Esophagus squamous epithelium (tissue), 5 donors: ENCODE measurements around the gene ACTN2. TPM values are rescaled to one million over a fixed set of nuclear protein-coding genes. Genes with fewer than 3 reads are reported as not detected.

Source experiments
- DNase-seq: peaks from one replicate; lab custom pipeline; 2025; lab: John Stamatoyannopoulos, UW
- H3K27ac ChIP-seq, 4 donors: fragments of 200-600 bp; sonication (generic); one replicate each; pipeline ENCODE4 v1.5.1; 2016 to 2019; ENCODE audit warnings: mild to moderate bottlenecking in 1 of 4
- H3K27me3 ChIP-seq, 4 donors: fragments of 200-600 bp; sonication (generic); 1 replicate in 3 of 4; 2 replicates in 1 of 4; pipeline versions ENCODE4 v1.5.1 to v1.6.0; 2017 to 2021; ENCODE audit warnings: antibody characterized with exemption in 1 of 4
- H3K36me3 ChIP-seq, 3 donors: fragments of 200-600 bp; sonication (generic); one replicate each; pipeline ENCODE4 v1.5.1; 2016 to 2019
- H3K4me1 ChIP-seq, 3 donors: fragments of 200-600 bp; sonication (generic); one replicate each; pipeline ENCODE4 v1.5.1; 2017 to 2019
- H3K4me3 ChIP-seq, 4 donors: fragments of 200-600 bp; sonication (generic); 1 replicate in 3 of 4; 2 replicates in 1 of 4; pipeline ENCODE4 v1.5.1; 2016 to 2019; ENCODE audit warnings: mild to moderate bottlenecking in 2 of 4, moderate library complexity in 1 of 4
- H3K9me3 ChIP-seq, 3 donors: fragments of 200-600 bp; sonication (generic); one replicate each; pipeline ENCODE4 v1.5.1; 2016 to 2019
- CTCF ChIP-seq, 6 experiments: fragments of 450-650 bp in 4 of 6; fragments of 200-600 bp in 2 of 6; sonication (generic) in 2 of 6; IDR thresholded peaks; one replicate each; pipeline ENCODE4 v1.5.1; 2016 to 2019; ENCODE audit warnings: antibody characterized with exemption in 6 of 6, mild to moderate bottlenecking in 4 of 6, moderate library complexity in 4 of 6
- POLR2A ChIP-seq, 4 donors: fragments of 450-650 bp; IDR thresholded peaks; one replicate each; pipeline ENCODE4 v1.6.1; 2017; ENCODE audit warnings: antibody characterized with exemption in 4 of 4, mild to moderate bottlenecking in 4 of 4, moderate library complexity in 3 of 4
- WGBS, 2 donors: methylation state at CpG; one replicate each; pipeline ENCODE4 v1.1.5; 2018; 5-methylcytosine and 5-hydroxymethylcytosine counted together
- intact Hi-C: fragments of 100-400 bp; cut with DNase I; formaldehyde crosslinking; loops from one replicate; pipeline ENCODE4 v1.15.0; 2022
- total RNA-seq, 4 donors: library from RNA; depleted of rRNA; stranded (reverse); fragments of >200 nt; gene quantifications; one replicate each; pipeline ENCODE4 v1.1.0, GENCODE V29; 2016
- donor health status: DM: yes; HTN: yes; CAD: no.

Gene ACTN2
- total RNA-seq, 4 donors from 2014 or later: 0.47 to 1.3 TPM; not detected in 2

DNA sequence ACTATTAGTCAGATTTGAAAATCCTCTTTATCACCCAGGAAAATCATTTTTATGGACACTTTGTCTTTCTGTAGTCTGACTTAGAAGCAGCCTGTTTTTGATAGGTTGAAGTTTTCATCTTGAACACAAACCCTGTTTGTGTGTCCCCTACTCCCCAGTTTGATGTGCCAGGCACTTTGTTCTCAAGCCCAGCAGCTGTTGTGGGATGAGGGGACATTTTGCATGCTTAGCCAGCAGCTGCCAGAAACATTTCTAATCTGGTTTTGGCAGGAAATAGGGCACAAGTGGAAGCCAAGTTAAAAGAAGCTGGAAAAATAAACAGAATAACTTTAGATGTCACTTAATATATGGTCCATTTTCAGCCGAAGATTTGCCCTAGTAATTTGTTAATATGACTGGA, 29.9 kb downstream of the ACTN2 start:
- intact Hi-C loops: no loop called here
- DNase-seq: no peak
- 11 to 20% methylated on average over 1 of the region's 1 CpG for WGBS, 2 donors

DNA sequence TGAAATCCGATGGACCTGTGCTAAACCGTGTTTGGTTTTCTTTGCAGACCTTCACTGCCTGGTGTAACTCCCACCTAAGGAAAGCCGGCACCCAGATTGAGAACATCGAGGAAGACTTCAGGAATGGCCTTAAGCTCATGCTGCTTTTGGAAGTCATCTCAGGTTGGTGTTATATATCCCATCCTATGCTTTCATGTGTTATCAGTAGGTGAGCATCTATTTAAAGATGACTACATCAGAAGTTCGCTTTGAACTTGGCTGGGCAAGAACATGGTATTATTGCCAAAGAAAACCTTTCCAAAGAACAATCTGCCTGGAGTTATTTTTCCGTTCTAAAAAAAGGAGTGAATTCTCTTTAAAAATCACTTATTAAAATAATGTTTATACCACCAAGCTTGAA, 31.5 kb downstream of the ACTN2 start:
- intact Hi-C loops: no loop called here
- Histone ChIP-seq H3K4me1 (peaks cover 0 to 4% (median 0%) of the 10 kb centered on the region in 3 donors), H3K27me3 (no peaks in the 10 kb centered on the region), H3K36me3 (no peaks in the 10 kb centered on the region), H3K4me3 (no peak overlapping the region), H3K9me3 (no peaks in the 10 kb centered on the region), H3K27ac (no peak overlapping the region)
- no peak for DNase-seq
- TF ChIP-seq CTCF (IDR thresholded peaks at IDR 0.05) (no peak), POLR2A (IDR thresholded peaks at IDR 0.05) (no peak)
- 69 to 71% methylated on average over 6 of the region's 6 CpGs for WGBS, 2 donors

More for the DNA sequence above, 29.9 kb downstream of the ACTN2 start:
- no peak overlapping the region for H3K4me3 ChIP-seq
- peaks cover 0 to 4% (median 0%) of the 10 kb centered on the region in 3 donors for H3K4me1 ChIP-seq
- H3K27ac ChIP-seq: no peak overlapping the region
- no peaks in the 10 kb centered on the region for H3K27me3 ChIP-seq
- H3K36me3 ChIP-seq: no peaks in the 10 kb centered on the region
- H3K9me3 ChIP-seq: no peaks in the 10 kb centered on the region
- TF ChIP-seq POLR2A (IDR thresholded peaks at IDR 0.05) (no peak), CTCF (IDR thresholded peaks at IDR 0.05) (no peak)

- 47 to 54% methylated on average over 3 of the region's 3 CpGs for WGBS, 2 donors
- no peak overlapping the region for H3K4me3 ChIP-seq
- no peak for DNase-seq
- H3K27ac ChIP-seq: no peak overlapping the region
- no peaks in the 10 kb centered on the region for H3K9me3 ChIP-seq
- intact Hi-C loops: no loop called here
- TF ChIP-seq POLR2A (IDR thresholded peaks at IDR 0.05) (no peak), CTCF (IDR thresholded peaks at IDR 0.05) (no peak)
- no peaks in the 10 kb centered on the region for H3K27me3 ChIP-seq
- peaks cover 0 to 4% (median 0%) of the 10 kb centered on the region in 3 donors for H3K4me1 ChIP-seq
- H3K36me3 ChIP-seq: no peaks in the 10 kb centered on the region
Observed at GRCh38 chr1:236718328-236718727, 32.0 kb downstream of the ACTN2 start.

GRCh38 chr1:236720206-236720605, 33.9 kb downstream of the ACTN2 start:
- Histone ChIP-seq H3K4me3 (no peak overlapping the region), H3K4me1 (peaks cover 0 to 4% (median 0%) of the 10 kb centered on the region in 3 donors), H3K9me3 (no peaks in the 10 kb centered on the region), H3K36me3 (no peaks in the 10 kb centered on the region), H3K27ac (no peak overlapping the region), H3K27me3 (no peaks in the 10 kb centered on the region)
- WGBS, 2 donors: 45 to 49% methylated on average over 3 of the region's 3 CpGs
- intact Hi-C loops: no loop called here
- TF ChIP-seq POLR2A (IDR thresholded peaks at IDR 0.05): no peak
- TF ChIP-seq CTCF (IDR thresholded peaks at IDR 0.05): no peak
- no peak for DNase-seq

DNA sequence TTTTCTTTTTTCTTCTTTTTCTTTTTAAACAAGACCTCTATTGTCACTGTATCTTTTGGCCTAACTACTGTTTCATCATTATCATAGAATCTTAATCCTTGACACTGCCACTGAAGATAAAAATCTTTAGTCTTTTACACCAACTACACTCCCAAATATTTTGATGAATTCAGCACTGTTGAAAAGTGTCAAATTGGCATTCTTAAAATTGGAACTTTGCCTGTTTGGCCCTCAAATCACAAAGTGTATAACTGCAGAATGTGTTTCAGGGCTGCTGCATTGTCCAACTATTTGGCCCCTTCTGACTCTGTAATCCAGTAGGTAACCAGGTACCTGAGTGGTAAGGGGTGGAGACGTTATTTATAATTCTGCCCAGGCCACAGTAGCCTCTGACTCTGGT, 34.3 kb downstream of the ACTN2 start:
- no peaks in the 10 kb centered on the region for H3K9me3 ChIP-seq
- H3K4me1 ChIP-seq: peaks cover 0 to 4% (median 0%) of the 10 kb centered on the region in 3 donors
- H3K4me3 ChIP-seq: no peak overlapping the region
- TF ChIP-seq POLR2A (IDR thresholded peaks at IDR 0.05): no peak
- no peak for DNase-seq
- intact Hi-C loops: no loop called here
- WGBS, 2 donors: 50 to 63% methylated on average over 1 of the region's 1 CpG
- no peaks in the 10 kb centered on the region for H3K36me3 ChIP-seq
- H3K27ac ChIP-seq: no peak overlapping the region
- H3K27me3 ChIP-seq: no peaks in the 10 kb centered on the region

GRCh38 chr1:236724049-236724448, 37.8 kb downstream of the ACTN2 start:
- no peak for DNase-seq
- intact Hi-C loops: no loop called here
- no peaks in the 10 kb centered on the region for H3K9me3 ChIP-seq
- no peak overlapping the region for H3K27ac ChIP-seq
- H3K4me3 ChIP-seq: no peak overlapping the region
- 45 to 60% methylated on average over 1 to 4 of the region's 6 CpGs for WGBS, 2 donors
- TF ChIP-seq POLR2A (IDR thresholded peaks at IDR 0.05) (no peak), CTCF (IDR thresholded peaks at IDR 0.05) (no peak)
- no peaks in the 10 kb centered on the region for H3K27me3 ChIP-seq
- H3K4me1 ChIP-seq: no peaks in the 10 kb centered on the region
- no peaks in the 10 kb centered on the region for H3K36me3 ChIP-seq
